MCF 10A (cell line): ENCODE measurements around the gene IBA57. TPM values are rescaled to one million over a fixed set of nuclear protein-coding genes. Genes with fewer than 3 reads are reported as not detected.
"Not testable (repeated sequence)": the region's sequence is repeated elsewhere in the genome, so short reads cannot be mapped to it uniquely, and the experiment has no call there.

Experiments used
- BruUV-seq: library from RNA; stranded (reverse); fragments of 400-500 nt; replicated peaks from 2 replicates; lab custom pipeline; 2021; lab: Mats Ljungman, UMichigan
- CTCF ChIA-PET: fragments of 300-600 bp; sonication (Branson Sonifier 250); formaldehyde crosslinking; extraction: SDS; loops from one replicate; lab custom pipeline; 2021; ENCODE audit warnings: antibody characterized with exemption, inconsistent platforms; lab: Yijun Ruan, JAX
- POLR2A ChIA-PET: fragments of 300-600, 350-650 bp; sonication (Branson Sonifier 250); formaldehyde crosslinking; extraction: SDS; loops from one replicate; lab custom pipeline; 2020; ENCODE audit warnings: antibody characterized with exemption, inconsistent platforms; lab: Yijun Ruan, JAX
- DNase-seq: peaks from one replicate; pipeline ENCODE4 v3.0.0-alpha.2; 2018; ENCODE audit not compliant: unreplicated experiment
- H3K27ac Mint-ChIP-seq: one replicate; pipeline ENCODE4 v1.8.0; 2022; ENCODE audit warnings: mild to moderate bottlenecking, low read depth, mixed read lengths; ENCODE audit not compliant: unreplicated experiment
- H3K27me3 Mint-ChIP-seq: one replicate; pipeline ENCODE4 v1.8.0; 2022; ENCODE audit warnings: mixed read lengths; ENCODE audit not compliant: insufficient read depth, unreplicated experiment
- H3K36me3 Mint-ChIP-seq: one replicate; pipeline ENCODE4 v1.8.0; 2022; ENCODE audit warnings: mild to moderate bottlenecking, moderate library complexity, mixed read lengths; ENCODE audit not compliant: insufficient read depth, unreplicated experiment
- H3K4me1 Mint-ChIP-seq: one replicate; pipeline ENCODE4 v1.8.0; 2022; ENCODE audit warnings: mixed read lengths; ENCODE audit not compliant: insufficient read depth, unreplicated experiment
- H3K4me3 Mint-ChIP-seq: one replicate; pipeline ENCODE4 v1.8.0; 2022; ENCODE audit warnings: mild to moderate bottlenecking, moderate library complexity, mixed read lengths; ENCODE audit not compliant: unreplicated experiment
- H3K9me3 Mint-ChIP-seq: one replicate; pipeline ENCODE4 v1.8.0; 2022; ENCODE audit warnings: mixed read lengths; ENCODE audit not compliant: unreplicated experiment
- CTCF ChIP-seq: fragments of 200-600 bp; IDR thresholded peaks from one replicate; pipeline ENCODE4 v1.8.0; 2022; ENCODE audit warnings: antibody characterized with exemption, mild to moderate bottlenecking; ENCODE audit not compliant: unreplicated experiment
- intact Hi-C: fragments of 100-400 bp; cut with micrococcal nuclease; formaldehyde crosslinking; loops from 2 replicates; pipeline ENCODE4 v1.14.1; 2022
- total RNA-seq: library from RNA; stranded (reverse); gene quantifications from 2 replicates; pipeline ENCODE4 v1.2.3, GENCODE V29; 2022

Gene IBA57
- total RNA-seq, 1 experiment from 2014 or later: 16.5 TPM

- peak; percentile 42 for DNase-seq
- H3K27me3 Mint-ChIP-seq: no peaks in the 10 kb centered on the region
- ChIA-PET CTCF (interaction anchor here (0.6 to 5.4 kb wide), 16 partner anchors 8 to 1434 kb away, joined by 3 to 28 read pairs (median 4); no protein-coding TSS in a partner anchor), POLR2A (interaction anchor here (0.6 to 3.5 kb wide), 11 partner anchors 12 to 259 kb away, joined by 3 to 23 read pairs (median 4); a partner anchor contains a TSS)
- no peaks in the 10 kb centered on the region for H3K9me3 Mint-ChIP-seq
- H3K27ac Mint-ChIP-seq: peak overlapping the region; percentile 93
- BruUV-seq: no TSS peak
- H3K4me3 Mint-ChIP-seq: no peak overlapping the region
- H3K36me3 Mint-ChIP-seq: peaks cover 6% of the 10 kb centered on the region
- peaks cover 15% of the 10 kb centered on the region for H3K4me1 Mint-ChIP-seq
- intact Hi-C loops: no loop called here
- TF ChIP-seq CTCF: peak; percentile 31
Measured at GRCh38 chr1:228226956-228227791, 61.6 kb downstream of the IBA57 start.

- intact Hi-C loops: loop anchor here (1.0 to 2.0 kb wide), 3 partner anchors 15 to 231 kb away; partner anchors contain the start of gene IBA57
- H3K4me3 Mint-ChIP-seq: peak overlapping the region; percentile 44
- BruUV-seq, DNase-seq, H3K27me3 Mint-ChIP-seq, H3K9me3 Mint-ChIP-seq: not testable (repeated sequence)
- CTCF ChIA-PET: interaction anchor here (0.7 to 2.5 kb wide), 10 partner anchors 9 to 230 kb away, joined by 3 to 9 read pairs (median 4); a partner anchor contains a TSS
- peak overlapping the region; percentile 93 for H3K27ac Mint-ChIP-seq
- POLR2A ChIA-PET: interaction anchor here (0.6 to 3.5 kb wide), 17 partner anchors 10 to 258 kb away, joined by 3 to 23 read pairs (median 5); partner anchors contain the start of genes IBA57, OBSCN and TRIM11
- H3K4me1 Mint-ChIP-seq: peaks cover 15% of the 10 kb centered on the region
- H3K36me3 Mint-ChIP-seq: peaks cover 13% of the 10 kb centered on the region
Measured at GRCh38 chr1:228228147-228228546, 62.5 kb downstream of the IBA57 start.

- POLR2A ChIA-PET: interaction anchor here (0.6 to 3.5 kb wide), 21 partner anchors 9 to 1045 kb away, joined by 3 to 23 read pairs (median 4); partner anchors contain the start of genes IBA57, OBSCN and TRIM11
- CTCF ChIA-PET: interaction anchor here (0.6 to 2.5 kb wide), 9 partner anchors 9 to 230 kb away, joined by 3 to 9 read pairs (median 4); a partner anchor contains a TSS
- no TSS peak for BruUV-seq
- Mint-ChIP-seq H3K27ac (peak overlapping the region; percentile 93), H3K4me3 (peak overlapping the region; percentile 44), H3K9me3 (peaks cover 5% of the 10 kb centered on the region), H3K27me3 (no peaks in the 10 kb centered on the region), H3K36me3 (peaks cover 16% of the 10 kb centered on the region), H3K4me1 (peaks cover 15% of the 10 kb centered on the region)
- peak; percentile 97 for DNase-seq
- no peak for TF ChIP-seq CTCF
- intact Hi-C loops: loop anchor here (1.0 to 2.0 kb wide), 3 partner anchors 15 to 230 kb away; partner anchors contain the start of gene IBA57
Measured at GRCh38 chr1:228228601-228229074, 63.0 kb downstream of the IBA57 start.

DNA sequence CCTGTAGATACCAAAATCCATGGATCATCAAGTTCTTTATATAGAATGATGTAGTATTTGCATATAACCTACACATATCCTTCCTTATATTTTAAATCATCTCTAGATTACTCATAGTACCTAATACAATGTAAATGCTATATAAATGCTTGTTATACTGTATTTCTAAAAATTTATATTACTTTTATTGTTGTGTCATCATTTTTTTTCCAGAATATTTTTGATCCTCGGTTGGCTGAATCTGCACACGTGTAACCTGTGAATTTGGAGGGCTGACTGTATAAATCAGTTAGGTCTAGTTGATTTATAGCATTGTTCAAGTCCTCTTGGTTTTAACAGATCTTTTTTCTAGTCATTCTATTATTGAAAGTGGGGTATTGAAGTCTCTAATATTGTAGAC is 65.6 kb downstream of the IBA57 start:
- no peak for DNase-seq
- H3K9me3 Mint-ChIP-seq: peaks cover 29% of the 10 kb centered on the region

More for the DNA sequence above, 65.6 kb downstream of the IBA57 start:
- CTCF ChIA-PET: no interaction called here
- peaks cover 14% of the 10 kb centered on the region for H3K36me3 Mint-ChIP-seq
- intact Hi-C loops: no loop called here
- POLR2A ChIA-PET: interaction anchor here (0.7 kb wide), 1 partner anchor 28 kb away, joined by 3 read pairs; no protein-coding TSS in a partner anchor
- no TSS peak for BruUV-seq
- no peak overlapping the region for H3K27ac Mint-ChIP-seq
- H3K4me1 Mint-ChIP-seq: peaks cover 15% of the 10 kb centered on the region
- H3K4me3 Mint-ChIP-seq: no peak overlapping the region
- no peak for TF ChIP-seq CTCF
- H3K27me3 Mint-ChIP-seq: no peaks in the 10 kb centered on the region

Other genes with a start within 250 kb of the IBA57 start
- gene WNT9A, start 217.9 kb upstream of the IBA57 start, total RNA-seq: 2.6 and 6.6 TPM in 2 replicates
- 0.10 TPM in 1 of 2 replicates, not detected in the other for gene WNT3A, start 158.8 kb upstream of the IBA57 start, total RNA-seq
- 870 and 1,140 TPM in 2 replicates for gene ARF1, start 83.1 kb upstream of the IBA57 start, total RNA-seq
- 48.9 and 49.2 TPM in 2 replicates for gene C1orf35, start 62.5 kb upstream of the IBA57 start, total RNA-seq
- 85.4 and 111 TPM in 2 replicates for gene MRPL55, start 56.5 kb upstream of the IBA57 start, total RNA-seq
- 495 and 510 TPM in 2 replicates for gene GUK1, start 25.5 kb upstream of the IBA57 start, total RNA-seq
- gene GJC2, start 15.9 kb upstream of the IBA57 start, total RNA-seq: 9.0 and 18.5 TPM in 2 replicates
- gene OBSCN, start 42.2 kb downstream of the IBA57 start, total RNA-seq: 22.6 and 29.6 TPM in 2 replicates
- 56.5 and 60.3 TPM in 2 replicates for gene TRIM11, start 241.0 kb downstream of the IBA57 start, total RNA-seq